WERI-Rb-1 (cell line): ENCODE results near the gene RCN1.
"Not testable (repeated sequence)": the region's sequence is repeated elsewhere in the genome, so short reads cannot be mapped to it uniquely, and the experiment has no call there.

Experiments used
- DNase-seq: peaks from one replicate; pipeline ENCODE4 v3.0.0-alpha.2; 2020
- H3K27ac ChIP-seq: fragments of 250-450 bp; sonication (Bioruptor Pico); 2 replicates; pipeline ENCODE4 v1.5.1; 2020; ENCODE audit warnings: mild to moderate bottlenecking, moderate library complexity
- H3K27me3 ChIP-seq: fragments of 250-450 bp; sonication (Bioruptor Pico); 2 replicates; pipeline ENCODE4 v1.5.1; 2021; ENCODE audit warnings: mild to moderate bottlenecking, low read depth, moderate library complexity; ENCODE audit not compliant: insufficient read depth, severe bottlenecking
- H3K36me3 ChIP-seq: fragments of 250-450 bp; sonication (Bioruptor Pico); 2 replicates; pipeline ENCODE4 v1.5.1; 2020; ENCODE audit warnings: mild to moderate bottlenecking, moderate library complexity
- H3K4me3 ChIP-seq: 2 replicates; pipeline ENCODE4 v1.5.1; 2011; ENCODE audit warnings: low read depth, mild to moderate bottlenecking, control low read depth, low read length
- H3K9me3 ChIP-seq: fragments of 250-450 bp; sonication (Bioruptor Pico); 2 replicates; pipeline ENCODE4 v1.5.1; 2021; ENCODE audit warnings: mild to moderate bottlenecking, moderate library complexity; ENCODE audit not compliant: severe bottlenecking
- CTCF ChIP-seq: IDR thresholded peaks from 2 replicates; pipeline ENCODE4 v1.5.1; 2011; ENCODE audit warnings: low read depth, mild to moderate bottlenecking, control low read depth, inconsistent platforms, low read length

The RCN1 gene

DNA sequence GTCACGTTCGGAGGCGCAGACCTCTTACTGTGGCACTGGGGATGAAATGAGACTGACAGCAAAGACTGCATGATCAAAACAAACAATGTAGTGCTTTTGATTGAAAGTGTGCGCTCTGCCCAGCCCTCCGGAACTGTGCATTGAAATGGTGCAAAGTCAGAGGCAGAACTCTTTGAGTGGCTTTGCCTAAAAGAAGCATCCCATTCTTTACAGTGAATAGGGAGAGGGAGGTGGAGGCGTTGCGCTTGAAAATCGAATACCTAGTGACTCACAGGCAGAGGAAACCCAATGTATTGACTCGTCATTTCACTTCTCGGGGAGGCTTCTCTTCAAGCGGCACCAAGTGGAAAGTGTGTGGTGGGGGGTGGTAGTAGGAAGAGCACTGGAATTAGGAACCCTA is 10.9 kb downstream of the RCN1 start:
- no peak overlapping the region for H3K4me3 ChIP-seq
- no peak for TF ChIP-seq CTCF
- DNase-seq = no peak
- no peaks in the 10 kb centered on the region for H3K27me3 ChIP-seq
- peaks cover 75% of the 10 kb centered on the region for H3K36me3 ChIP-seq
- H3K27ac ChIP-seq = no peak overlapping the region
- H3K9me3 ChIP-seq = no peaks in the 10 kb centered on the region

GRCh38 chr11:32103121-32103719 is 12.3 kb downstream of the RCN1 start:
- H3K27ac ChIP-seq, H3K27me3 ChIP-seq, H3K9me3 ChIP-seq, H3K4me3 ChIP-seq, DNase-seq: not testable (repeated sequence)
- peaks cover 63% of the 10 kb centered on the region for H3K36me3 ChIP-seq

DNA sequence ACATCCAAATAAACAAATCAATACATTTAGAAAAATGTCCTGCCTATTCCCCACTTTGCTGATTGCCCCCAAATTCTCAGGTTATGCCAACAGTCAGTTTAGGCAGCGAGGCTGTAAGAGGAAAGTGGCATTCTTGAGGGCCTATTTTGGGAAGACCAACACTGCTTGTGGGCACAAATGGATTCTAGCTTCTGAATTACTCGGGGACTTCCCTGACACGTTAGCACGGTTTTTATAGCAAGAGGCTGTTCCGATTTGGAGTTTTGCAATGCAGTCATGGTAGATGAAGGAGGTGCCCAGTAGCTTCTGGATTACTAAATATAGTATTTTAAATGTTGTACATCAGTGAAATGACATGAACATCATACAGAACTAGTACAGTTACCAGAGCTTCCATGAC is 13.1 kb downstream of the RCN1 start:
- peaks cover 56% of the 10 kb centered on the region for H3K36me3 ChIP-seq
- no peak for DNase-seq
- no peak for TF ChIP-seq CTCF
- H3K9me3 ChIP-seq = no peaks in the 10 kb centered on the region
- no peaks in the 10 kb centered on the region for H3K27me3 ChIP-seq
- H3K27ac ChIP-seq = no peak overlapping the region
- no peak overlapping the region for H3K4me3 ChIP-seq

GRCh38 chr11:32105871-32106560 is 15.1 kb downstream of the RCN1 start:
- H3K27me3 ChIP-seq = no peaks in the 10 kb centered on the region
- H3K9me3 ChIP-seq = no peaks in the 10 kb centered on the region
- peaks cover 36% of the 10 kb centered on the region for H3K36me3 ChIP-seq
- no peak overlapping the region for H3K4me3 ChIP-seq
- no peak for TF ChIP-seq CTCF
- H3K27ac ChIP-seq = no peak overlapping the region
- DNase-seq = no peak

- H3K27ac ChIP-seq = no peak overlapping the region
- DNase-seq = no peak
- no peak for TF ChIP-seq CTCF
- H3K36me3 ChIP-seq = peaks cover 21% of the 10 kb centered on the region
- H3K9me3 ChIP-seq = no peaks in the 10 kb centered on the region
- H3K4me3 ChIP-seq = no peak overlapping the region
- no peaks in the 10 kb centered on the region for H3K27me3 ChIP-seq
Measured at GRCh38 chr11:32107647-32108046, 16.8 kb downstream of the RCN1 start.

GRCh38 chr11:32108576-32108975 is 17.7 kb downstream of the RCN1 start:
- peaks cover 12% of the 10 kb centered on the region for H3K36me3 ChIP-seq
- no peak overlapping the region for H3K27ac ChIP-seq
- H3K4me3 ChIP-seq = no peak overlapping the region
- no peak for DNase-seq
- TF ChIP-seq CTCF = no peak
- no peaks in the 10 kb centered on the region for H3K9me3 ChIP-seq
- no peaks in the 10 kb centered on the region for H3K27me3 ChIP-seq
